Measurements from ENCODE around the gene TSPO.

TSPO gene

GRCh38 chr22:43181321-43182076 is 30.1 kb downstream of the TSPO start:
- TF ChIP-seq USF1 (IDR thresholded peaks at IDR 0.05) (no peak), ZBTB7A (IDR thresholded peaks at IDR 0.05; ENCODE audit: low read depth) (no peak), YY1 (IDR thresholded peaks at IDR 0.05; ENCODE audit: low read depth) (no peak), RAD21 (IDR thresholded peaks at IDR 0.05; ENCODE audit: low read depth) (no peak), EGR1 (IDR thresholded peaks at IDR 0.05) (no peak), CREB1 (IDR thresholded peaks at IDR 0.05; ENCODE audit: low read depth) (no peak), NFIC (IDR thresholded peaks at IDR 0.05) (no peak), TAF1 (IDR thresholded peaks at IDR 0.05; ENCODE audit: low read depth) (no peak), EP300 (IDR thresholded peaks at IDR 0.05; ENCODE audit: borderline replicate concordance) (no peak), CEBPB (IDR thresholded peaks at IDR 0.05) (no peak), FOXM1 (IDR thresholded peaks at IDR 0.05; ENCODE audit: borderline replicate concordance, low read depth) (no peak), MAX (IDR thresholded peaks at IDR 0.05) (no peak), TCF12 (IDR thresholded peaks at IDR 0.05; ENCODE audit: low read depth) (no peak), REST (IDR thresholded peaks at IDR 0.05; ENCODE audit: low read depth) (no peak), TEAD4 (IDR thresholded peaks at IDR 0.05) (no peak)

GRCh38 chr22:43182118-43182517 is 30.8 kb downstream of the TSPO start:
- TF ChIP-seq FOXM1 (IDR thresholded peaks at IDR 0.05; ENCODE audit: borderline replicate concordance, low read depth) (no peak), RAD21 (IDR thresholded peaks at IDR 0.05; ENCODE audit: low read depth) (no peak), EP300 (IDR thresholded peaks at IDR 0.05; ENCODE audit: borderline replicate concordance) (no peak), YY1 (IDR thresholded peaks at IDR 0.05; ENCODE audit: low read depth) (no peak), CEBPB (IDR thresholded peaks at IDR 0.05) (no peak), EGR1 (IDR thresholded peaks at IDR 0.05) (no peak), NFIC (IDR thresholded peaks at IDR 0.05) (no peak), CREB1 (IDR thresholded peaks at IDR 0.05; ENCODE audit: low read depth) (no peak), MAX (IDR thresholded peaks at IDR 0.05) (no peak), USF1 (IDR thresholded peaks at IDR 0.05) (no peak), TEAD4 (IDR thresholded peaks at IDR 0.05) (no peak), TCF12 (IDR thresholded peaks at IDR 0.05; ENCODE audit: low read depth) (no peak), ZBTB7A (IDR thresholded peaks at IDR 0.05; ENCODE audit: low read depth) (no peak), REST (IDR thresholded peaks at IDR 0.05; ENCODE audit: low read depth) (no peak), TAF1 (IDR thresholded peaks at IDR 0.05; ENCODE audit: low read depth) (no peak)

- TF ChIP-seq NFIC (IDR thresholded peaks at IDR 0.05): no peak
- no peak for TF ChIP-seq RAD21 (IDR thresholded peaks at IDR 0.05; ENCODE audit: low read depth)
- TF ChIP-seq CEBPB (IDR thresholded peaks at IDR 0.05): no peak
- no peak for TF ChIP-seq TEAD4 (IDR thresholded peaks at IDR 0.05)
Measured at GRCh38 chr22:43182726-43183125, 31.4 kb downstream of the TSPO start.

GRCh38 chr22:43183496-43184277 is 32.3 kb downstream of the TSPO start:
- TF ChIP-seq RAD21 (IDR thresholded peaks at IDR 0.05; ENCODE audit: low read depth) (no peak), TEAD4 (IDR thresholded peaks at IDR 0.05) (no peak), MAX (IDR thresholded peaks at IDR 0.05) (no peak), CREB1 (IDR thresholded peaks at IDR 0.05; ENCODE audit: low read depth) (no peak), NFIC (IDR thresholded peaks at IDR 0.05) (no peak), TAF1 (IDR thresholded peaks at IDR 0.05; ENCODE audit: low read depth) (no peak), USF1 (IDR thresholded peaks at IDR 0.05) (no peak), EP300 (IDR thresholded peaks at IDR 0.05; ENCODE audit: borderline replicate concordance) (no peak), TCF12 (IDR thresholded peaks at IDR 0.05; ENCODE audit: low read depth) (no peak), REST (IDR thresholded peaks at IDR 0.05; ENCODE audit: low read depth) (no peak)
